IMR-90 (cell line): ENCODE measurements around the gene POR. TPM values are rescaled to one million over a fixed set of nuclear protein-coding genes. Genes with fewer than 3 reads are reported as not detected.

Source experiments
- ATAC-seq: fragments of 200-7000 bp; cut with Tn5 transposase; 2 replicates; pipeline ENCODE4 v1.9.1; 2020; ENCODE audit warnings: low read depth, mild to moderate bottlenecking, moderate library complexity
- BruUV-seq: library from RNA; stranded (reverse); fragments of 400-500 nt; replicated peaks from 2 replicates; lab custom pipeline; 2021; lab: Mats Ljungman, UMichigan
- CTCF ChIA-PET: fragments of 300-600 bp; formaldehyde crosslinking; extraction: SDS; loops from one replicate; lab custom pipeline; 2021; ENCODE audit warnings: antibody characterized with exemption; lab: Yijun Ruan, JAX
- POLR2A ChIA-PET: fragments of 300-600 bp; sonication (Branson Sonifier 250); formaldehyde crosslinking; loops from one replicate; lab custom pipeline; 2022; ENCODE audit warnings: antibody characterized with exemption; ENCODE audit not compliant: unreplicated experiment; lab: Charles Lee
- DNase-seq: peaks from one replicate; pipeline ENCODE4 v3.0.0; 2013
- H2AFZ ChIP-seq: replicated peaks from 2 replicates; pipeline ENCODE3; 2013; ENCODE audit warnings: low read length, mild to moderate bottlenecking; ENCODE audit not compliant: poor library complexity
- H2AK5ac ChIP-seq: 2 replicates; pipeline ENCODE4 v1.6.1; 2013; ENCODE audit warnings: low read depth, low read length, inconsistent platforms
- H2AK9ac ChIP-seq: replicated peaks from 2 replicates; pipeline ENCODE3; 2013; ENCODE audit warnings: mild to moderate bottlenecking, low read depth, low read length, moderate library complexity; ENCODE audit not compliant: poor library complexity
- H2BK120ac ChIP-seq: 2 replicates; pipeline ENCODE4 v1.6.1; 2013; ENCODE audit warnings: low read depth, low read length, inconsistent platforms
- H2BK15ac ChIP-seq: 3 replicates; pipeline ENCODE4 v1.6.1; 2013; ENCODE audit warnings: low read depth, low read length, inconsistent platforms
- H2BK20ac ChIP-seq: 2 replicates; pipeline ENCODE4 v1.6.1; 2013; ENCODE audit warnings: low read depth, mild to moderate bottlenecking, inconsistent platforms, low read length, moderate library complexity
- H2BK5ac ChIP-seq: 2 replicates; pipeline ENCODE4 v1.6.1; 2013; ENCODE audit warnings: mild to moderate bottlenecking, low read depth, low read length, inconsistent platforms; ENCODE audit not compliant: poor library complexity, severe bottlenecking
- H3K14ac ChIP-seq: replicated peaks from 2 replicates; pipeline ENCODE4 v1.6.1; 2013; ENCODE audit warnings: low read depth, low read length, inconsistent platforms
- H3K18ac ChIP-seq: 2 replicates; pipeline ENCODE4 v1.6.1; 2013; ENCODE audit warnings: low read depth, low read length, control low read depth
- H3K23ac ChIP-seq: 2 replicates; pipeline ENCODE4 v1.6.1; 2013; ENCODE audit warnings: low read depth, low read length, inconsistent platforms
- H3K27ac ChIP-seq: 2 replicates; pipeline ENCODE4 v1.5.1; 2013; ENCODE audit warnings: mild to moderate bottlenecking, control low read depth, low read length; ENCODE audit not compliant: insufficient read depth
- H3K27me3 ChIP-seq: 2 replicates; pipeline ENCODE4 v1.6.1; 2013; ENCODE audit warnings: low read length; ENCODE audit not compliant: control insufficient read depth, insufficient read depth
- H3K36me3 ChIP-seq: 2 replicates; pipeline ENCODE4 v1.6.1; 2013; ENCODE audit warnings: low read length, mixed read lengths; ENCODE audit not compliant: control insufficient read depth, insufficient read depth
- H3K4ac ChIP-seq: 2 replicates; pipeline ENCODE4 v1.6.1; 2013; ENCODE audit warnings: low read depth, low read length, inconsistent platforms
- H3K4me1 ChIP-seq: 2 replicates; pipeline ENCODE4 v1.6.1; 2013; ENCODE audit warnings: low read length, mixed read lengths; ENCODE audit not compliant: control insufficient read depth, insufficient read depth
- H3K4me2 ChIP-seq: 2 replicates; pipeline ENCODE4 v1.6.1; 2013; ENCODE audit warnings: low read depth, mild to moderate bottlenecking, control low read depth, low read length, moderate library complexity
- H3K4me3 ChIP-seq: 2 replicates; pipeline ENCODE4 v1.5.1; 2013; ENCODE audit warnings: low read depth, mild to moderate bottlenecking, control low read depth, low read length, moderate library complexity; ENCODE audit not compliant: insufficient read depth
- H3K56ac ChIP-seq: 2 replicates; pipeline ENCODE4 v1.6.1; 2013; ENCODE audit warnings: low read length, inconsistent platforms; ENCODE audit not compliant: insufficient read depth; ENCODE audit errors: extremely low read depth
- H3K79me1 ChIP-seq, 2 experiments: 2 replicates each; pipeline ENCODE4 v1.6.1; 2013; ENCODE audit warnings: low read length in 2 of 2, inconsistent platforms in 1 of 2, low read depth in 1 of 2
- H3K9ac ChIP-seq: 2 replicates; pipeline ENCODE4 v1.6.1; 2013; ENCODE audit warnings: low read depth, low read length, control low read depth
- H3K9me1 ChIP-seq: 2 replicates; pipeline ENCODE4 v1.6.1; 2013; ENCODE audit warnings: low read length, inconsistent platforms; ENCODE audit not compliant: insufficient read depth
- H3K9me3 ChIP-seq: 2 replicates; pipeline ENCODE4 v1.6.1; 2013; ENCODE audit warnings: low read length; ENCODE audit not compliant: control insufficient read depth, insufficient read depth
- H4K20me1 ChIP-seq: 2 replicates; pipeline ENCODE4 v1.6.1; 2013; ENCODE audit warnings: low read length, inconsistent platforms; ENCODE audit not compliant: insufficient read depth
- H4K5ac ChIP-seq: 2 replicates; pipeline ENCODE4 v1.6.1; 2013; ENCODE audit warnings: mild to moderate bottlenecking, low read depth, low read length, control low read depth
- H4K8ac ChIP-seq, 2 experiments: 2 replicates each; pipeline ENCODE4 v1.6.1; 2013; ENCODE audit warnings: low read depth in 2 of 2, low read length in 2 of 2, control low read depth in 1 of 2, inconsistent platforms in 1 of 2
- H4K91ac ChIP-seq: 2 replicates; pipeline ENCODE4 v1.6.1; 2013; ENCODE audit warnings: low read depth, low read length, inconsistent platforms; ENCODE audit not compliant: insufficient read depth
- ELK1 ChIP-seq: fragments of 150-350 bp; IDR thresholded peaks from 2 replicates; pipeline ENCODE4 v1.6.1; 2016; ENCODE audit warnings: low read depth, mild to moderate bottlenecking, low read length, moderate library complexity, borderline replicate concordance
- MAFK ChIP-seq: IDR thresholded peaks from 2 replicates; pipeline ENCODE4 v1.6.1; 2012; ENCODE audit warnings: low read depth, low read length, improper control_type of control experiment
- WGBS, 2 experiments: methylation state at CpG; one replicate each; pipeline versions ENCODE4 v1.1.5 to v1.1.7; 2013; ENCODE audit warnings: missing lambda C conversion rate in 2 of 2; ENCODE audit not compliant: insufficient read length in 1 of 2; ENCODE audit errors: extremely low coverage in 2 of 2; 5-methylcytosine and 5-hydroxymethylcytosine counted together
- dilution Hi-C: fragments of 300-500 bp; cut with HindIII; formaldehyde crosslinking; loops from one replicate; pipeline ENCODE4 v1.14.3; 2018; ENCODE audit warnings: low sequenced_read_pairs; ENCODE audit not compliant: unreplicated experiment
- in situ Hi-C: fragments of 300-500 bp; cut with MboI; formaldehyde crosslinking; loops from 3 replicates; pipeline ENCODE4 v1.14.3; 2019; ENCODE audit warnings: low sequenced_read_pairs, inconsistent platforms, mixed read lengths
- intact Hi-C: fragments of 100-400 bp; cut with micrococcal nuclease; formaldehyde crosslinking; loops from 2 replicates; pipeline ENCODE4 v1.10.0; 2022
- polyA plus RNA-seq, 3 experiments: library from polyadenylated mRNA; depleted of rRNA; stranded (reverse); fragments of >200 nt; gene quantifications; 2 replicates each; pipeline ENCODE4 v1.2.3, GENCODE V29; 2012; ENCODE audit warnings: low replicate concordance in 1 of 3
- total RNA-seq: library from RNA; depleted of rRNA; stranded (reverse); fragments of >200 nt; gene quantifications from 2 replicates; pipeline ENCODE4 v1.2.3, GENCODE V29; 2012

The POR gene
- total and polyA plus RNA-seq, 2 of the 4 experiments (the other 2 are of a cell fraction) = 25.5 to 42.2 TPM

- no TSS peak for BruUV-seq
- peak; percentile 88 for TF ChIP-seq MAFK
- no peak for TF ChIP-seq ELK1
These were observed 46.8 kb upstream of the POR start for GRCh38 chr7:75868153-75868552.

More at GRCh38 chr7:75868153-75868552, 46.8 kb upstream of the POR start:
- no peaks in the 10 kb centered on the region for H3K36me3 ChIP-seq
- no peak overlapping the region for H2BK5ac ChIP-seq
- peaks cover 6% of the 10 kb centered on the region for H3K9me1 ChIP-seq
- H3K14ac ChIP-seq = no peak overlapping the region
- H3K4ac ChIP-seq = no peak overlapping the region
- WGBS, 2 experiments = no CpG with 5 or more reads among the region's 2 CpGs
- no peaks in the 10 kb centered on the region for H3K79me1 ChIP-seq
- H2BK15ac ChIP-seq = no peak overlapping the region
- no peak overlapping the region; the same call in 1 of the 2 replicates for H2AK5ac ChIP-seq
- CTCF ChIA-PET = no interaction called here
- no peak overlapping the region for H2AK9ac ChIP-seq
- no peak overlapping the region for H3K23ac ChIP-seq
- POLR2A ChIA-PET = no interaction called here
- H2BK120ac ChIP-seq = no peak overlapping the region
- H3K56ac ChIP-seq = no peak overlapping the region
- H3K27ac ChIP-seq = no peak overlapping the region
- H3K9me3 ChIP-seq = no peaks in the 10 kb centered on the region
- dilution Hi-C loops = no loop called here
- no peak overlapping the region for H3K9ac ChIP-seq
- intact Hi-C loops = no loop called here
- H3K18ac ChIP-seq = no peak overlapping the region
- no peak for DNase-seq
- no peak overlapping the region for H2BK20ac ChIP-seq
- no peak overlapping the region for H4K91ac ChIP-seq
- no peak overlapping the region for H3K4me2 ChIP-seq
- H3K27me3 ChIP-seq = no peaks in the 10 kb centered on the region
- no peak for ATAC-seq
- in situ Hi-C loops = loop anchor here (5.0 to 25.0 kb wide), 2 partner anchors 149 to 269 kb away; no protein-coding TSS in a partner anchor
- no peak overlapping the region for H2AFZ ChIP-seq
- no peak overlapping the region for H3K4me3 ChIP-seq
- peaks cover 10% of the 10 kb centered on the region for H3K4me1 ChIP-seq
- no peak overlapping the region for H4K8ac ChIP-seq
- H4K20me1 ChIP-seq = no peaks in the 10 kb centered on the region
- no peak overlapping the region for H4K5ac ChIP-seq
